Measurements from ENCODE around the gene LONRF2.
A peak's percentile ranks its signal among the peaks of the same experiment; 100 is the strongest.
"Not testable (repeated sequence)": the region's sequence is repeated elsewhere in the genome, so short reads cannot be mapped to it uniquely, and the experiment has no call there.

LONRF2 gene

DNA sequence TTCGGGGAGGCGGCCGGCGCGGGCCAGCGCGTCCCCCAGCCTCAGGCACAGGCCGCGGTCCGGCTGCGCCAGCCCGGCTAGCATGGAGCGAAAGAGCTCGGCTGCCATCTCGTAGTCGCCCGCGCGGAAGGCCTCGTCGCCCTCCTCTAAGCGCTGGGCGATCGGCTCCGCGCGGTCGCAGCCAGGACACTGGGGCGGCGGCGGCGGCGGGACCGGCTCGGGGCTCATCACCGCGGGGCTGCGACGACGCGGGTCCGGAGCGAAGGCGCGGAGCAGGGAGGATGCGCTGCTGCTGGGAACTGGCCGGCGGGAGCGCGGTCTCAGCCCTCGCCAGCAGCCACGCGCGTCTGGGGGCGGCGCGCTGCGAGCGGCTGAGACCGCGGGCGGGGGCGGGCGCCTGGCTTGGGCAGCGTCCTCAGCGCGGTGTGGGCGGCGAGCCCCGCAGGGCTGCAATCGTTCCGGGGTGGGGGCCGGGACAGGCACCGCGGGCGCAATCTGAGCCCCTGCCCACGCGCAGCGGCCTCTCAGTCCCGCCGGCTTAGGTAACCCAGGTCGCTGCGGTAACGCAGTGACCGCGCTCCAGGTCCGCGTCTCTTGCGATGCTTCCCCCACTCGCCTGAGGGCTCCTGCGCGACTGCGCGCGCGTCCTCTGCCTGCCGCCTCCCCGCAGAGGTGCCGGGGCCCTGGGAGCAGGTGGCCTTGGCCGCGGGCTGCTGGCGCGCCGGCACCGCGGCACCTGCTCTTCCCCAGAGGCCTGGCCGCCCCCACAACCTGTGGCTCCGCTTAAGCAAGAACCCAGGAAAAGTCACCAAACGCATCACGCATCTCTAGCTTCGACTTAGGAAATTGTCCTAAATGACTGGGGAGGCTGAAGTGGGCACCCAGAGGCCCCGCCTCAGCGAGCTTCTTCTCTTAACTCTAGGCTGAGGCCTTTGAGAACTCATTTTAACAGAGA, at the start of gene LONRF2:
TSS of gene LONRF2 (minus strand) at position 636 of the 955 bp plus-strand sequence. CDS start at position 228, 408 bp downstream.
- peak; percentile 29 to 64 for DNase-seq

DNA sequence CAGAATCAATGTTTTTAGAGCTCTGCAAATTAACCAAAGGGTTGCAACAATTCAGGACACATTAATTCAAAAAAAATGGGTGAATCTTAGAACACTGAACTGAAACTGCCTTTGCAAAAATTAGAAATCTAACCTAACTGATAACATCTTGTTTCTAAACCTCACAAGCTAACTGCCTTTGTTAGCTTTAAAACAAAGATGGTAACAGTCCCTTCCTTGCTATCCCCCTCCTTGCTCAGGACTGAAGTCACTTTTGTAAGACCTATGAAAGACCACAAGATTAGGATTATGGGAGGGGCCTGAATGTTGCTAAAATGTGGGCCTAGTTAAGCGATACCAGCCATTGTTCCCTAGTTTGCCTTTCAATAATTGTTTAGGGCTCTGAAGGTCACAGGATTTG, 44.9 kb upstream of the LONRF2 start:
- no peak for DNase-seq

DNA sequence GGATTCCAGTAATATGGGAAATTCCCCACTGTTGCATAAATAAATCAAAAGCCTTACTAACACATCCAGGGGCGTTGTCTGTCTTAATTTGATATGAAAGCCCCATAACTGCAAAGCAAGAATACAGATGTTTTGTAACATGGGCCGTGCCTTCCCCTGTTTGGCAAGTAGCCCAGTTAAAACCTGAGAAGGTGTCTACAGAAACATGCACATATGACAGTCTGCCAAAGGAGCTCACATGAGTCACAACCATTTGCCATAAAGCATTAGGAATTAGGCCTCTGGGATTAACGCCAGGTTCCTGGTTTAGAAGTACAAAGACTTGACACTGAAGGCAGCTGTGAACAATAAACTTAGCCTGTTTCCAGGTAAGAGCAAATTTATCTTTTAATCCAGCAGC, 43.1 kb upstream of the LONRF2 start:
- DNase-seq = peak in 1 of 2 experiments; percentile 69

DNA sequence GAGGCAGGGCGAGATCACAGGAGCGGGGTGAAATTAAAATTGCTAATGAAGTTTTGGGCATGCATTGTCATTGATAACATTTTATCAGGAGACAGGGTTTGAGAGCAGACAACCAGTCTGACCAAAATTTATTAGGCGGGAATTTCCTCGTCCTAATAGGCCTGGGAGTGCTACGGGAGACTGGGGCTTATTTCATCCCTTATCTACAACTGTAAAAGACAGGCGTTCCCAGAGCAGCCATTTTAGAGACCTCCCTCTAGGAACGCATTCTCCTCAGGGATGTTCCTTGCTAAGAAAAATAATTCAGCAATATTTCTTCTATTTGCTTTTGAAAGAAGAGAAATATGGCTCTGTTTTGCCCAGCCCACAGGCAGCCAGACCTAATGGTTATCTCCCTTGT, 40.0 kb upstream of the LONRF2 start:
- DNase-seq = not testable (repeated sequence)

DNA sequence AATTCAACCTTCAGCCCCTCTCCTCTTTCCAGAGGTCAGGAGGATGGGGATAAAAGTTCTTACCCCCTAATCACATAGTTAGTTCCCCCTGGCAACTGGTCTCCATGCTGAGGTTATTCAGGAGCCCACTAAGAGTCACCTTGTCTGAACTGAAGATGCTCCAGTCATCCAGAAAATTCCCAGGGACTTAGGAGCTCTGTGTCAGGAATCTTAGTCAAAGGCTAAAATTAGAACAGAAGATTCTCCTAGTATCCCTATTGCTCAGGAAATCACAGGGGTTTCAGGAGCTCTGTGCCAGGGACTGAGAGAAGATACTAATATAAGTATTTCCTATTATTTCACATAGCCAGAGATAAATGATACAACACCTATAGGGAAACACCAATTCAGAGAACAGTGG, 37.3 kb upstream of the LONRF2 start:
- DNase-seq = no peak

DNA sequence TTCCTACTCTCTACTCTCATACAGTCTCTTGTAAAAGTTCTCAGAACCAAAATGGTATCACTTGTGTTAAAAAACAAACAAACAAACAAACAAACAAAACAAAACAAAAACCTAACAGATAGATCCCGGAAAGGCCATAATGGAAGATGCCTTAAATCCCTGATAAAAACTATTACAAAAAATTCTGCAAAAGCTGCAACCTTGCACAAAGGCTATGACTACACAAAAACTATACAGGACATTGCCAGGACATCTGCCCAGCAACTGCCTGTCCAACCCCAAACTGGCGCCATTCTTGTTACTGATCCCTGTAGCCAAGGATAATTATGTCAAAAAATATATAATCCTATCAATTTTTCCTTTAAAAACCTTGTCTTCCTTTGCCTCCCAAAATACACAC, 36.3 kb upstream of the LONRF2 start:
- DNase-seq = no peak

DNA sequence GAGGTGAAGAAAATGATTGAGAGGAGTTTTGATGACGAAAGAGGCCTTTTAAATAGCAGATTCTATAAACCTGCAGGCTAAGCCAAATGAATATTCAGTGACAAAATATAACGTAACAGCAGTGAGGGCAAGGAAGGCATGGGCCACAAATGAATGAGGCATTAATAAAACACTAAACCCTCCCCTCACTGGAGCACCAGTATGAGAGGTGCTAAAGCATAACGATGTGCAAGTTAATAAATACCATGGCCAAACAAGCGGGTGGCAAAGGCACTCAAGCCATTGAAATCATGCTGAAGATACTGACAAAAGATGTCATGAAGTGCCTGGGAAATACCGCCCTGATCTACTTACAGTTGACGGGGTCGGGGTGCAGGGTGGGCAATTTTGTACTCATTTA, 30.2 kb upstream of the LONRF2 start:
- DNase-seq = no peak

DNA sequence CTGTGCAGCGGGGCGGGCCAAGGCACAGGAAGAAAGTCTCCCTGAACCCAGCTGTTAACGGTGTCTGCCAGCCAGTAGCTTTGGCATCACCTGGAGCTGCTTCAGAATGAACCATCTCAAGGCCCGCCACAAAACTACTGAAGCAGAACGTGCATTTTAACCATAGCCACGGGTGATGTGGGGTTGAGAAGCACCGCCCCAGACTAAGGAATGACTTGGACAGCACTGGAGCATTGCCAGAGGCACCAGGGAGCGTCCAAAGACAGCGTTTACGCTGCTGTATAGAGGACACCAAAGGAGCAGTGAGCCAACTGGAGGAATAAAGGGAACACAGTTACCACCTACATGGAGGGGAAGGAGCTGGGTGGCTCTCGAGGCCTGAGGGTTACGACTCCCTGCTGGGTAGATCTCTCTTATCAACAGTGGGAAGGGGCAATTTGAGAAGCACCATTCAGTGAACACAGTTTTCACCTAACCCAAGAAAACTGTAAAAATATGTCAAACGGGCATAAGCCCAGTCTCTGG, 28.4 kb upstream of the LONRF2 start:
- DNase-seq = no peak

DNA sequence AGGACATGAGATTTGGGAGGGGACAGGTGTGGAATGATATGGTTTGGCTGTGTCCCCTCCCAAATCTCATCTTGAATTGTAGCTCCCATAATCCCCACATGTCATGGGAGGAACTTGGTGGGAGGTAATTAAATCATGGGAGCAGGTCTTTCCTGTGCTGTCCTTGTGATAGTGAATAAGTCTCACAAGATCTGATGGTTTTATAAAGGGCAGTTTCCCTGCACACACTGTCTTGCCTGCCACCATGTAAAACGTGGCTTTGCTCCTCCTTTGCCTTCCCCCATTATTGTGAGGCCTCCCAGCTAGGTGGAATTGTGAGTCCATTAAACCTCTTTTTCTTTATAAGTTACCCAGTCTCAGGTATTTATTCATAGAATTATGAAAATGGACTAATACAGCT, 22.8 kb upstream of the LONRF2 start:
- DNase-seq = not testable (repeated sequence)

DNA sequence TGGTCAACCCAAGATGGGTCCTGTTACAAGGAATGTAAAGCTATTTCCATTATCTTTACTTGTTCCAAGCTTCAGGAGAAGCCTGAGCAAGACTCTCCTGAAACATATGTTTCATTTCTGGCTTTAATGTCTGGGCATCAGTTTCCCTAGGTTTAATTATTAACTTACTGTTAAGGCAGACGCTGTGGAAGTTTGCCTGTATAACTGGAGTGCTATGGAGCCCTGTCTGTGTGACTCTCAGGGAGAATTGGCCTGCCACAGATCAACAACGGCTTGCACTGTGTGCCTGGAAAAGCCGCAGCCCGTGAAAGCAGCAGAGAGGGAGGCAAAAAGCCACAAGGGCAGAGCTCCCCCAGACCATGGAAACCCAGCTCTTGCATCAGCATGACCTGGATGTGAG, 22.1 kb upstream of the LONRF2 start:
- DNase-seq = no peak

DNA sequence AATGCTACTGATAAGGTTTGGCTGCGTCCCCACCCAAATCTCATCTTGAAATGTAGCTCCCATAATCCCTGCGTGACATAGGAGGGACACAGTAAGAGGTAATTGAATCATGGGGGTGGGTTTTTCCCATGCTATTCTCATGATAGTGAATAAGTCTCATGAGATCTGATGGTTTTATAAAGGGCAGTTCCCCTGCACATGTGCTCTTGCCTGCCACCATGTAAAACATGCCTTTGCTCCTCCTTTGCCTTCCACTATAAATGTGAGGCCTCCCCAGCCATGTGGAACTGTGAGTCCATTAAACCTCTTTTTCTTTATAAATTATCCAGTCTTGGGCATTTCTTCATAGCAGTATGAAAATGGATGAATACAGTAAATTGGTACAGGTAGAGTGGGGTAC, 20.2 kb upstream of the LONRF2 start:
- not testable (repeated sequence) for DNase-seq

DNA sequence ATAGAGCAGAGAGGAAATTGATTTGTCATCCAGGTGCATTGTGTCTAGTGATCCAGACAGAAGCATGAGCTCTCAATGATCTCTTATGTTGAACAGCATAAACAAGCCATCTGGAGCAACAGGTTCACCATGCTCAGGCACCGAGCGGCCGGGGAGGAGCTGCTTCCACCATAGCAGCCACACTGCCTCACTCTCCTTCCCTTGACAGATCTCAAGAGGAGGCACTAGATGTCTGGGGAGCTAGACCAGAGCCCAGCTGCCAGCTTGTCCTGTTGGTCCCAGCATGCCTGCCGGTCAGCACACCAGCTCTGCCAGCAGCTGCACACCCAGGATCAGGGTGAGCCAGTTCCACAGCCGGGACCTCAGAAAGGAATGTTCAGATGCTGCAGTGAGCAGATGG, 17.5 kb upstream of the LONRF2 start:
- DNase-seq = peak in 1 of 2 experiments; percentile 52

DNA sequence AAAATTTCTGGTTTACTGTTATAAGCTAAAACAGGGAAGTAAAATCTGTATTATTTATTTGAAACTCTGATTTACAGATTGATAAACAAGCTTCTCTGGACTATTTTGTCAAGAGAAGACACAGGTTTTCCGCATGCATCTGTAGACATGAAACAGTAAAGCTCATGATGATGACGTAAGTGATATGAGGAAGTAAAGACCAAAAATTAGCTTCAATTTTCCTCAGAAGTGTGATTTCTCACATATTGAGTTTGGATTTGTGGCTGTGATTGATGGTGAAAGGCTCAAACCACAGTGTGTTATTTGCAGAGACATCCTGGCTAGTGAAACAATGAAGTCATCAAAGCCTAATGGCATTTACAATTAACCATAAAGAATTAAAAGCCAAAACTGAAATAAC, 12.6 kb upstream of the LONRF2 start:
- no peak for DNase-seq

DNA sequence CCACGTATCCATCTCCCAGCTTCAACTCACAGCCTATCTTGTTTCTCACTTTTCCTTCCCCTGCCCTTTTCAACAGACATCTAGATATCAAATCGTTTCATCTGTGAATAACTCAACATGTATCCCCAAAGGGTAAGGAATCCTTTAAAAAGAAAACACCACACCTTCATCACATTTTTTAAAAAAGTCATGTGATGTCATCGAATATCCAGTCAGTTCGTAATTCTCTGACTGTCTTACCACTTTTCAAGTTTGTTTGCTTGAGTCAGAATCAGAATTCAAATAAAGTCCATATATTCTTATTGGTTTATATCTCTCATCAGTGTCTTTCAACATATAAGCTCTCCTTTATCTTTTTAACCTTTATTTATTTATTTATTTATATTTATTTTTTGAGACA, 5.4 kb upstream of the LONRF2 start:
- DNase-seq = no peak

DNA sequence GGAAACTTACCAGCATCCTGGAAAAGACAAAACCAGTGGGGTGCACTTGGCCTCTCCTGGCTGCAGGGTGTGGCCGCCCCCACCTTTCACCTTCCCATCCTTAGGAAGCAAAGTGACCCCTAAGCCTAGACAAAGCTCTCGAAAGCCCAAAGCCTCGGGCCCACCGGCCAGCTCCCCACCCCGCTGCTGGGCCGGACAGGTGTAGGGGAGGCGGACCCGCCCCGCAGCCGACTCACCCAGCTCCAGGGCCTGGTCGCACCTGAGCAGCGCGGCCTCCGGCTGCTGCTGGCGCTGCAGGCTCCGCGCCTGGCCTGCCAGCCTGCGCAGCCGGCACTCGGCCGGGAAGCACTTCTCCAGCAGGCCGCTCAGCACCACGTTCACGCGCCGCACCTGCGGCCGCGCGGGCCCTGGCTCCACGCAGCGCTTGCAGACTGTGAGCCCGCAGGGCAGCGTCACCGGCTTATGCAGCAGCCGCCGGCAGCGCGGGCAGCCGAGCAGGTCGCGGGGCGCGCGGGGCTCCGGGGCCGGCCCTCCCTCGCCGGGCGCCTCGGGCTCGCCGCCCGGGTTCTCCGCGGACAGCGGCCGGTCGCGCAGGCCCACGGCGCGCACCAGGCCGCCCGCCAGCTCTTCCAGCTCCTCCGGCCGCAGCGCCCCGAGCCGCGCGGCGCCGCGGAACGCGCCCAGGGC, 979 bp downstream of the LONRF2 start:
- DNase-seq = peak; percentile 13 to 59

DNA sequence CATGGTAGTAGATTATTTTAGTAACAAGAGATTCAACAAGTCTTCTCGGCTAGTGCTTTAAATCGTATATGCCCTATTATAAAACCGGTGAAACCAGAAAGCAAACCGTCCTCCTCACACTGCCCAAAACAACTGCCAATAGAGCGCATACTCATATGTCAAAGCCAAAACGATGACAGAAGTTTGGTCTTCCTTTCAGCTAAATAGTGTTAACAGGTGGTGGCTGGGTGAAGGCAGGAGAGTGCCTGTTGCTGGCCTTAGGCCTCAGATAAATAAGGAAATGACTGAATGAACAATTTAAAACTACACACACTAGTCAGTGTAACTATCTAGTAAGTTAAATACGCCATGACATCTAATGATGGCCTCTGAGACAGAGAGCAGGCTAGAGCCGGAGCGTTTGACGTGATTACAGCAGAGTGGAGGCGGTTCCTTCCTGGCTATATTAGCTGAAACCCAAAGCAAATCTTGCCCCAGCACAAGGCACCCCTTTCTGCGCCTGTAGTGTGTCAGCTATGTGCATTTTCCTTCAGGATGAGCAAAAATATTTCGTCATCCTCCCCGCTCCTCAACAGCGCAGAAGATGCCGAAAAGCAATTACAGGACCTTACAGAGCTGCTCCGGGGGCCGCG, 1.6 kb downstream of the LONRF2 start:
- peak in 1 of 2 experiments; percentile 18 for DNase-seq

DNA sequence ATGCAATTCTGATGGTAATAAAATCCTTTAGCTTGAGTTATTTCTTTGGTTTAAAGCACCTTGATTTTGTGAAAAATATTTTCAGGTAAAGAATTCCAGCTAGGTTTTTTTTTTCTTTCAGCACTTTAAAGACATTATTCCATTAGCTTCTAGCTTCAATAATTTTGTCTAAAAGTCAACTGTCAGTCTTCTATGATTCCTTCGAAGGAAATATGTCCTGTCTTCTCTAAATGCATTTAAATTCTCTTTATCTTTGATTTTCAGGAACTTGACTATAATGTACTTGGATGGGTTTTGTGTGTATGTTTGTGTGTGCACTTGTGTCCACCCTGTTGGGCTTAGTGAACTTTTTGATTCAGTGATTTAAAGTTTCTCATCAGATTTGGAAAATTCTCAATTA, 4.7 kb downstream of the LONRF2 start:
- DNase-seq = peak in 1 of 2 experiments; percentile 1

DNA sequence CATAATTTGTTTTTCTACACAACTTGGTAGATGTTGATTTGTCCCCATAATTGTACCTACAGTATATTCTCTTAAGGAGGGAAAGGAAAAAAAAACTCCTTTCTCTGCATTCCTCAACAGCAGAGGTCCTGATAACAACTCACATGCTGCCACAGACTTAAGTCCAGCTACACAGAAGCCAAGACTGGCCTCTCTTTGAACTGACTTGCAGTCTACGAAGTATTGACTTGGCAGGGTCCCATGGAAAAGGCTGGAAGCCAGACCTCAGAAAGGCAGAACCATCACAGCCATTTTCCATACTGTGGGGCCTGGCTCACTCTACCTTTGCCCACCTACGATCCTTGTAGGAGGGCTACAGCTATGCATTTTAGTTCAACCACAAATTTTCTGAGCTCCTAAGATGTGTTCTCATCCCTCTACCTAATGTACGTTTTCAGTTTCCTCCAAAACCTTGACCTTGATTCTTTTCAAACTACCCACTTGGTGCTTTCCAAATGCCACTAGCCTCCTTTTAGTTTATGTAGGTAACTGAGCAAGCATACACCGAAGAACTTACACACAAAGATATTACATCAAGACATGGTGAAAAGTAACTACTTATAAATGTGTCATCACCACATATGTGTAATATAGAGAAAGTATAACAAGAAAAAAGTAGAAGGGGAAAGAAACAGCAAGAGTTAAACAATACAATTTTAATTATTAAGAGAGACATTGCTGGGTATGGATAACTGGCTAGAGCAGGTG, 12.2 kb downstream of the LONRF2 start:
- no peak for DNase-seq

DNA sequence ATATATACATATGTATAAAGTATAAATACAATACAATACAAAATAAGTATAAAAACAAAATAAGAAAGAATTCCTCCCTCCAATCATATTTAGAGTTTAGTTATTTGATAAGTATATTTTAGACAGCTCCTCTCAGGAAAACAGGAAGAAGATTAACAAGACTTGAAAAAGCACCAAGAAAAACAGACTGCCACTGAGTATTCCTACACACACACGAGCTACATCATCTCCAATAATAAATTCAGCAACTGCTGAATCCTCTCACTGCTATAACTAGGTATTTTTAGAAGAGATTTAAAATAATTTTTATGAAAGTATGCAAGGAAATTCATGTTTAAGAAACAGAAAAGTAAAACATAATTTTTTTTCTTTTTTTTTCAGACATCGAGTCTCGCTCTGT, 13.0 kb downstream of the LONRF2 start:
- no peak for DNase-seq

DNA sequence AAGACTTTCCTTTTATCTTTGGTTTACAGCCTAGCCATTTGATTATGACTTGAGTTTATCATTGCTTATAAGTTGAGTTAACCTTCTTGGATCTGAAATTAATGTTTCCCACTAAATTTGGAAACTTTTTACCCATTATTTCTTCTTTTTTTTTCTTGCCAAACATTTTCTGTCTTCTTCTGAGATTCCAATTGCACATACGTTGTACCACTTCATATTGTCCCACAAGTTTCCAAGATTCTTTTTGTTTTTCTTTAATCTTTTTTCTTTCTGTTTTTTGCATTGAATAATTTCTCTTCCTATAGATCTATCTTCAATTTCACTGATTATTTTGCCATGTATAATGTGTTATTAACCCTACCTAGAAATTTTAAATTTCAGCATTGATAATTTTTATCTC, 18.6 kb downstream of the LONRF2 start:
- no peak for DNase-seq

DNA sequence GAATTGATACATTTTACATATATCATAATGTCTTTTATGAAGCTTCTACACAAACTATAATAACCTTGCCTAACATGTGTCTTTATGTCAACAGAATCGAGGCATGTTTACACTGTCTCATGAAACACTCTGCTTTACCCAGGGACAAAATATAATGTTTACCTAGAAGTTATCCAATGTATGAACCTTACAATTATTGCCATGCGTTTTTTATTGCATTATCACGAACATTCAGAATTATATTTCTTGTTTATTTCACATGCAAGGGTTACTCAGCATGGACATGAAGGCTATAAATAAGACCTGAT, 19.8 kb downstream of the LONRF2 start:
- DNase-seq = no peak

DNA sequence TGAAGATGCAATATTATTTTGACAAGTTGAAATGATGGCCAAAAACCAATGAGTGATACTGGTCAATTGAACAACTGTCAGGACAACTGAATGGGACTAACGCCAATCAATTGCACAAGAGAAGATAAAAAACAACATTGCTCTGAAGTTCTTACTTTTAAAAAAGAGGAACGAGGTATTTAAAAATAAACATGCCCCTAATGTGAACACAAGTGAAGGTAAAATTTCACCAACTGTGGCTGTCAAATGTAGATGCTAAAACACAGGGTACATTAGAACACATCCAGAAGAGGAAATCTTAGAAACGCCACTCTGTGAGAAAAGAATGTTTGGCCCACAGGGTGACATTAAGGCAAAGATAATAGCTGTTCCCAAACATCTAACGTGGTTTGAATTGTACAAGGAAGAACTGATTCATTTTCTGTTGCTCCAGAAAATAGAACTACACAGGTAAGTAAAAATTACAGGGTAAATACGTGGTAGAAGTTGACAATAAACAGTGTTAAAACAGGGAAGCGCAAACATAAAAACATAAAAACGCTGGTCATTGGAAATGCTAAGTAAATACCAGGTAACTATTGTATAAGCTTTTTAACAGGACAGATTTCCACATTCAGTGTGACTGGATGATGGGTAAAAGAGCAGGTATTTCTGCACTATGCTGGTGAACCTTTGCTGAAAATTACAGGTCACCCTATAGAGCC, 20.3 kb downstream of the LONRF2 start:
- DNase-seq = no peak

All from NCI-H524 (cell line).